IMR-90 (cell line): ENCODE data around the gene OR2T2. TPM values are rescaled to one million over a fixed set of nuclear protein-coding genes. Genes with fewer than 3 reads are reported as not detected.
"Not testable (repeated sequence)": the region's sequence is repeated elsewhere in the genome, so short reads cannot be mapped to it uniquely, and the experiment has no call there.

Experiments used
- ATAC-seq: fragments of 200-7000 bp; cut with Tn5 transposase; 2 replicates; pipeline ENCODE4 v1.9.1; 2020; ENCODE audit warnings: low read depth, mild to moderate bottlenecking, moderate library complexity
- BruUV-seq: library from RNA; stranded (reverse); fragments of 400-500 nt; replicated peaks from 2 replicates; lab custom pipeline; 2021; lab: Mats Ljungman, UMichigan
- CTCF ChIA-PET: fragments of 300-600 bp; formaldehyde crosslinking; extraction: SDS; loops from one replicate; lab custom pipeline; 2021; ENCODE audit warnings: antibody characterized with exemption; lab: Yijun Ruan, JAX
- POLR2A ChIA-PET: fragments of 300-600 bp; sonication (Branson Sonifier 250); formaldehyde crosslinking; loops from one replicate; lab custom pipeline; 2022; ENCODE audit warnings: antibody characterized with exemption; ENCODE audit not compliant: unreplicated experiment; lab: Charles Lee
- DNase-seq: peaks from one replicate; pipeline ENCODE4 v3.0.0; 2013
- H2AFZ ChIP-seq: replicated peaks from 2 replicates; pipeline ENCODE3; 2013; ENCODE audit warnings: low read length, mild to moderate bottlenecking; ENCODE audit not compliant: poor library complexity
- H2AK5ac ChIP-seq: 2 replicates; pipeline ENCODE4 v1.6.1; 2013; ENCODE audit warnings: low read depth, low read length, inconsistent platforms
- H2AK9ac ChIP-seq: replicated peaks from 2 replicates; pipeline ENCODE3; 2013; ENCODE audit warnings: mild to moderate bottlenecking, low read depth, low read length, moderate library complexity; ENCODE audit not compliant: poor library complexity
- H2BK120ac ChIP-seq: 2 replicates; pipeline ENCODE4 v1.6.1; 2013; ENCODE audit warnings: low read depth, low read length, inconsistent platforms
- H2BK15ac ChIP-seq: 3 replicates; pipeline ENCODE4 v1.6.1; 2013; ENCODE audit warnings: low read depth, low read length, inconsistent platforms
- H2BK20ac ChIP-seq: 2 replicates; pipeline ENCODE4 v1.6.1; 2013; ENCODE audit warnings: low read depth, mild to moderate bottlenecking, inconsistent platforms, low read length, moderate library complexity
- H2BK5ac ChIP-seq: 2 replicates; pipeline ENCODE4 v1.6.1; 2013; ENCODE audit warnings: mild to moderate bottlenecking, low read depth, low read length, inconsistent platforms; ENCODE audit not compliant: poor library complexity, severe bottlenecking
- H3K14ac ChIP-seq: replicated peaks from 2 replicates; pipeline ENCODE4 v1.6.1; 2013; ENCODE audit warnings: low read depth, low read length, inconsistent platforms
- H3K18ac ChIP-seq: 2 replicates; pipeline ENCODE4 v1.6.1; 2013; ENCODE audit warnings: low read depth, low read length, control low read depth
- H3K23ac ChIP-seq: 2 replicates; pipeline ENCODE4 v1.6.1; 2013; ENCODE audit warnings: low read depth, low read length, inconsistent platforms
- H3K27ac ChIP-seq: 2 replicates; pipeline ENCODE4 v1.5.1; 2013; ENCODE audit warnings: mild to moderate bottlenecking, control low read depth, low read length; ENCODE audit not compliant: insufficient read depth
- H3K27me3 ChIP-seq: 2 replicates; pipeline ENCODE4 v1.6.1; 2013; ENCODE audit warnings: low read length; ENCODE audit not compliant: control insufficient read depth, insufficient read depth
- H3K36me3 ChIP-seq: 2 replicates; pipeline ENCODE4 v1.6.1; 2013; ENCODE audit warnings: low read length, mixed read lengths; ENCODE audit not compliant: control insufficient read depth, insufficient read depth
- H3K4ac ChIP-seq: 2 replicates; pipeline ENCODE4 v1.6.1; 2013; ENCODE audit warnings: low read depth, low read length, inconsistent platforms
- H3K4me1 ChIP-seq: 2 replicates; pipeline ENCODE4 v1.6.1; 2013; ENCODE audit warnings: low read length, mixed read lengths; ENCODE audit not compliant: control insufficient read depth, insufficient read depth
- H3K4me2 ChIP-seq: 2 replicates; pipeline ENCODE4 v1.6.1; 2013; ENCODE audit warnings: low read depth, mild to moderate bottlenecking, control low read depth, low read length, moderate library complexity
- H3K4me3 ChIP-seq: 2 replicates; pipeline ENCODE4 v1.5.1; 2013; ENCODE audit warnings: low read depth, mild to moderate bottlenecking, control low read depth, low read length, moderate library complexity; ENCODE audit not compliant: insufficient read depth
- H3K56ac ChIP-seq: 2 replicates; pipeline ENCODE4 v1.6.1; 2013; ENCODE audit warnings: low read length, inconsistent platforms; ENCODE audit not compliant: insufficient read depth; ENCODE audit errors: extremely low read depth
- H3K79me1 ChIP-seq, 2 experiments: 2 replicates each; pipeline ENCODE4 v1.6.1; 2013; ENCODE audit warnings: low read length in 2 of 2, inconsistent platforms in 1 of 2, low read depth in 1 of 2
- H3K9ac ChIP-seq: 2 replicates; pipeline ENCODE4 v1.6.1; 2013; ENCODE audit warnings: low read depth, low read length, control low read depth
- H3K9me1 ChIP-seq: 2 replicates; pipeline ENCODE4 v1.6.1; 2013; ENCODE audit warnings: low read length, inconsistent platforms; ENCODE audit not compliant: insufficient read depth
- H3K9me3 ChIP-seq: 2 replicates; pipeline ENCODE4 v1.6.1; 2013; ENCODE audit warnings: low read length; ENCODE audit not compliant: control insufficient read depth, insufficient read depth
- H4K20me1 ChIP-seq: 2 replicates; pipeline ENCODE4 v1.6.1; 2013; ENCODE audit warnings: low read length, inconsistent platforms; ENCODE audit not compliant: insufficient read depth
- H4K5ac ChIP-seq: 2 replicates; pipeline ENCODE4 v1.6.1; 2013; ENCODE audit warnings: mild to moderate bottlenecking, low read depth, low read length, control low read depth
- H4K8ac ChIP-seq, 2 experiments: 2 replicates each; pipeline ENCODE4 v1.6.1; 2013; ENCODE audit warnings: low read depth in 2 of 2, low read length in 2 of 2, control low read depth in 1 of 2, inconsistent platforms in 1 of 2
- H4K91ac ChIP-seq: 2 replicates; pipeline ENCODE4 v1.6.1; 2013; ENCODE audit warnings: low read depth, low read length, inconsistent platforms; ENCODE audit not compliant: insufficient read depth
- WGBS, 2 experiments: methylation state at CpG; one replicate each; pipeline versions ENCODE4 v1.1.5 to v1.1.7; 2013; ENCODE audit warnings: missing lambda C conversion rate in 2 of 2; ENCODE audit not compliant: insufficient read length in 1 of 2; ENCODE audit errors: extremely low coverage in 2 of 2; 5-methylcytosine and 5-hydroxymethylcytosine counted together
- dilution Hi-C: fragments of 300-500 bp; cut with HindIII; formaldehyde crosslinking; loops from one replicate; pipeline ENCODE4 v1.14.3; 2018; ENCODE audit warnings: low sequenced_read_pairs; ENCODE audit not compliant: unreplicated experiment
- in situ Hi-C: fragments of 300-500 bp; cut with MboI; formaldehyde crosslinking; loops from 3 replicates; pipeline ENCODE4 v1.14.3; 2019; ENCODE audit warnings: low sequenced_read_pairs, inconsistent platforms, mixed read lengths
- intact Hi-C: fragments of 100-400 bp; cut with micrococcal nuclease; formaldehyde crosslinking; loops from 2 replicates; pipeline ENCODE4 v1.10.0; 2022
- polyA plus RNA-seq, 3 experiments: library from polyadenylated mRNA; depleted of rRNA; stranded (reverse); fragments of >200 nt; gene quantifications; 2 replicates each; pipeline ENCODE4 v1.2.3, GENCODE V29; 2012; ENCODE audit warnings: low replicate concordance in 1 of 3
- total RNA-seq: library from RNA; depleted of rRNA; stranded (reverse); fragments of >200 nt; gene quantifications from 2 replicates; pipeline ENCODE4 v1.2.3, GENCODE V29; 2012

OR2T2 gene
- total and polyA plus RNA-seq, 2 of the 4 experiments (the other 2 are of a cell fraction): not detected

- H2BK20ac ChIP-seq, H3K27me3 ChIP-seq, H2BK120ac ChIP-seq, dilution Hi-C loops, H2BK15ac ChIP-seq, H3K36me3 ChIP-seq, in situ Hi-C loops, ATAC-seq, intact Hi-C loops, H3K9ac ChIP-seq, CTCF ChIA-PET, H2BK5ac ChIP-seq, H3K27ac ChIP-seq, H3K56ac ChIP-seq, H3K23ac ChIP-seq, H4K8ac ChIP-seq, H3K9me3 ChIP-seq, DNase-seq, H3K4me2 ChIP-seq, H2AFZ ChIP-seq, POLR2A ChIA-PET, H4K5ac ChIP-seq, H3K14ac ChIP-seq, BruUV-seq, H3K9me1 ChIP-seq, H2AK9ac ChIP-seq, H4K20me1 ChIP-seq, H3K18ac ChIP-seq, H3K4me1 ChIP-seq, H3K79me1 ChIP-seq, H3K4me3 ChIP-seq, H4K91ac ChIP-seq, H2AK5ac ChIP-seq, H3K4ac ChIP-seq: not testable (repeated sequence)
- 93% methylated on average over 3 of the region's 38 CpGs; no CpG with 5 or more reads in 1 of the 2 experiments for WGBS, 2 experiments
Observed at GRCh38 chr1:248433811-248434415, 11.5 kb upstream of the OR2T2 start.

GRCh38 chr1:248434913-248435312 is 10.5 kb upstream of the OR2T2 start:
- H4K20me1 ChIP-seq, H3K27ac ChIP-seq, H4K8ac ChIP-seq, H3K4me1 ChIP-seq, H3K14ac ChIP-seq, ATAC-seq, H3K9me1 ChIP-seq, H2BK120ac ChIP-seq, intact Hi-C loops, H3K27me3 ChIP-seq, H3K4ac ChIP-seq, H3K9ac ChIP-seq, H3K4me3 ChIP-seq, POLR2A ChIA-PET, H4K91ac ChIP-seq, H3K4me2 ChIP-seq, H2AK9ac ChIP-seq, BruUV-seq, H2BK5ac ChIP-seq, H2BK15ac ChIP-seq, H3K9me3 ChIP-seq, H3K56ac ChIP-seq, H4K5ac ChIP-seq, H3K36me3 ChIP-seq, H3K18ac ChIP-seq, H3K23ac ChIP-seq, H2BK20ac ChIP-seq, H2AFZ ChIP-seq, H2AK5ac ChIP-seq, CTCF ChIA-PET, DNase-seq, H3K79me1 ChIP-seq, in situ Hi-C loops, dilution Hi-C loops: not testable (repeated sequence)
- no CpG with 5 or more reads among the region's 6 CpGs for WGBS, 2 experiments
